HG03025 (cell line): ENCODE results near the gene SFTA2.

Experiments
- ATAC-seq: cut with Tn5 transposase; IDR thresholded peaks from one replicate; pipeline ENCODE4 v1.9.1; 2021; ENCODE audit warnings: mild to moderate bottlenecking, moderate library complexity; ENCODE audit not compliant: unreplicated experiment, low FRiP score

Gene SFTA2

DNA sequence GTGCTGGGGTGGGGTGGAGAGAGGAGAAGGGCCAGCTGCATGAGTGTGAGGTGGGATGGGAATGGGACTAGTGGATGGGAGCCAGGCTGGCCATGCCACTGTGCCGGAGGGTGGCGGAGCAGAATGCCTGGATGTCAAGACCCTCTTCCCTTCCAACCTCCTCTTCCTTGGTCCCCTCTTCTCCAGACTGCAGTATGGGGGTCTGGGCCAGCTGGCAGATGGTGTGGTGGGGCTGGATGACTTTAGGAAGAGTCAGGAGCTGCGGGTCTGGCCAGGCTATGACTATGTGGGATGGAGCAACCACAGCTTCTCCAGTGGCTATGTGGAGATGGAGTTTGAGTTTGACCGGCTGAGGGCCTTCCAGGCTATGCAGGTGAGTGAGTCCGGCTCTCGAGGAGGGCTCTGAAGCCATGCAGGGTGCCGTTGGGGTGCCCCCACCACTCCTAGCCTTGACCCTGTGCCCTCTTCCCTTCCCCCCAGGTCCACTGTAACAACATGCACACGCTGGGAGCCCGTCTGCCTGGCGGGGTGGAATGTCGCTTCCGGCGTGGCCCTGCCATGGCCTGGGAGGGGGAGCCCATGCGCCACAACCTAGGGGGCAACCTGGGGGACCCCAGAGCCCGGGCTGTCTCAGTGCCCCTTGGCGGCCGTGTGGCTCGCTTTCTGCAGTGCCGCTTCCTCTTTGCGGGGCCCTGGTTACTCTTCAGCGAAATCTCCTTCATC lies 40.0 kb downstream of the SFTA2 start:
- no peak for ATAC-seq

DNA sequence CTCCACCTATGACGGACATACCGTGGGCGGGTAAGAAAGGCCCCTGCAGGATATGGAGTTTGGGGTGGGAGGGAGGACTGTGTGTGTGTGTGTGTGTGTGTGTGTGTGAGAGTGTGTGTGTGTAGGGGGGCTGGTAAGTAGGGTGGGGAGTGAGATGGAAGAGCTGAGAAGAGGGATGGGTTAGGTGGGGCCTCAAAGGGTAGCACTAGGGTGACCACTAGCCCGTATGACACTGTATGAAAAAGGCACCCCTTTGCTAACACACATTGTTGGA lies 40.6 kb downstream of the SFTA2 start:
- ATAC-seq, result no peak

DNA sequence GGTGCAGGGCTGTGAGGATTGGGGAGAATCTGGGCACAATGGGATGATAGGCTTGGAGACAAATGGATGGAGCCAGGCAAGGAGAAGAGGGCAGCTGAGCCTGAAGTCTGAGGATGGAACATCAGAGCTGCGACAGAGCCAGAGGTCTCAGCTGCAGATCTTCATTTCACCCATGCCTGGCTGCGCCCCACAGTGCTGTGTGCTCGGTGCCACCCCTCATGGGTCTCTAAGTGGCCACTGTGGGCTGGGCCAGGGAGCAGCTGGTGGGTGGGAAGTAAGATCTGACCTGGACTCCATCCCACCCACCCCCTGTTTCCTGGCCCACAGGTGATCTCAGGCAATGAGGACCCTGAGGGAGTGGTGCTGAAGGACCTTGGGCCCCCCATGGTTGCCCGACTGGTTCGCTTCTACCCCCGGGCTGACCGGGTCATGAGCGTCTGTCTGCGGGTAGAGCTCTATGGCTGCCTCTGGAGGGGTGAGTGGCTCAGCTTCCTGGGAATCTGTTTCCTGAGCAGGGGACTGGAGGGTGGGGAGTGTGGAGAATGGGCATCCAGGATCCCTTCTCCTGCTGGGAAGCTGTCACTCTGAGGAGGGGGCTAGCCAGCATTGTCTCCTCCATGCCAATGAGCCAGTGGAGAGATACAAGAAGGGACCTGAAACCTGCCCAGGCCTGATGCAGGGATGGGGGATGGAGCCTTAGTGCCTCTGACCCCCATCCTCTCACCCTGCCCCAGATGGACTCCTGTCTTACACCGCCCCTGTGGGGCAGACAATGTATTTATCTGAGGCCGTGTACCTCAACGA lies 41.1 kb downstream of the SFTA2 start:
- ATAC-seq, result no peak

DNA sequence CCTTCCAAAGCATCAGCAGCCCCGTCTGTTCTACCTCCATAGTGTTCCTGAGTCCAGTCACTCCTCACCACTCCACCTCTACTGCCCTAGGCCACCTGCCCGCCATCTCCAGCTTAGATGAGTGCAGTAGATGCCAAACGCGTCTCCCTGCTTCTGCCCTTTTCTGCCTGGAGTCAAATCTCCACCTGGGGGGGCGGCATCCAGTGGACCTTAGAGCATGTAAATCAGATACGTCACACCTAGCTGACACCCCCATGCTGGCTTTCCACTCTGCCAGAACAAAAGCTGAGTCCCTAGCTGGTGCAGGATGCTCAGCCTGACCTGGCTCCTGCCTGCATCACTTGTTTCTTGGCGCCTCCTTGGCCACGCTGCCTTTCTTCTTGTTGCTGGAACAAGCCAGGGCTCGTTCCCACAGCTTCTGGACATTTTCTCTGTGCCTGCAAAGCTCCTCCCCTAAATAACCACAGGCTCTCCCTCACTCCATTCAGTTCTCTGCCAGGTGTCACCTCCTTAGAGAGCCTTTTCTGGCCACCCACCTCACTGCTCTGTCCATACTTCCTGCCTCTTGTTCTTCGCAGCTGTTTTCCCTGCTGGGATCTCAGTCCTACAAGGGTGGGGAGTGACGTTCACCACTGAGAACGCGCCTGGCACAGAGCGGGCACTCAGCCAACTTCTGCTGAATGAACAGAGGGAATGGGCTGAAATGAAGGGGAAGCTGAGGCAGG lies 41.9 kb downstream of the SFTA2 start:
- no peak for ATAC-seq

DNA sequence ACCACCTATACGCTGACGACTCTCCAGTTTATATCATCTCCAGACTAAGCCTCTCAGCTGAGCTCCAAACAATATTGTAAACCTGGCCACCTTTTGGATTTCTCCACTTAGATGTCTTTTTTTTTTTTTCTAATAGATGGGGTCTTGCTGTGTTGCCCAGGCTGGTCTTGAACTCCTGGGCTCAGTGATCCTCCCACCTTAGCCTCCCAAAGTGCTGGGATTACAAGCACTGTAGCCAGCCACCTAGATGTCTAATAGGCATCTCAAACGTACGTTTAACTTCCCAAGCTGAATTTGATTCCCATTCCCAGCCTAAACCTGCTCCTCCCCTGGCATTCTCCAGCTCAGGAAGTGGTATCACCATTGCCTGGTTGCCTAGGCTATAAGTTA lies 42.5 kb downstream of the SFTA2 start:
- ATAC-seq, result no peak

DNA sequence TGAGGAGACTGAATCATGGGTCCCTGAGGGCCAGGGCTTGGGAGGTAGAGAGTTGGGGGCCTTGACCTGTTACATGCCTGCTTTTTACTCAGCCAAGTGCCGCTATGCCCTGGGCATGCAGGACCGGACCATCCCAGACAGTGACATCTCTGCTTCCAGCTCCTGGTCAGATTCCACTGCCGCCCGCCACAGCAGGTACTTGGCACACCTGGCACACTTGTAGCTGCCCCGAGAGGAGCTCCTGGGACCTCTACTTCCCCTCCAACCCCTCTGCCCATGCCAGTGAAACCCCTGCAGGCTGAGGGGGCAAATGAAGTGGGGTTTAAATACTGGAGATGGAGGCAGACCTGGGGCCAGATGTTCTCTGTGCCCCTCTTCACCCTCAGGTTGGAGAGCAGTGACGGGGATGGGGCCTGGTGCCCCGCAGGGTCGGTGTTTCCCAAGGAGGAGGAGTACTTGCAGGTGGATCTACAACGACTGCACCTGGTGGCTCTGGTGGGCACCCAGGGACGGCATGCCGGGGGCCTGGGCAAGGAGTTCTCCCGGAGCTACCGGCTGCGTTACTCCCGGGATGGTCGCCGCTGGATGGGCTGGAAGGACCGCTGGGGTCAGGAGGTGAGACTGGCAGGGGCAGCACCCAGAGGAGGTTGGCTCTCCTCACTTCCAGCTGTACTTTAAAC lies 43.0 kb downstream of the SFTA2 start:
- no peak for ATAC-seq

DNA sequence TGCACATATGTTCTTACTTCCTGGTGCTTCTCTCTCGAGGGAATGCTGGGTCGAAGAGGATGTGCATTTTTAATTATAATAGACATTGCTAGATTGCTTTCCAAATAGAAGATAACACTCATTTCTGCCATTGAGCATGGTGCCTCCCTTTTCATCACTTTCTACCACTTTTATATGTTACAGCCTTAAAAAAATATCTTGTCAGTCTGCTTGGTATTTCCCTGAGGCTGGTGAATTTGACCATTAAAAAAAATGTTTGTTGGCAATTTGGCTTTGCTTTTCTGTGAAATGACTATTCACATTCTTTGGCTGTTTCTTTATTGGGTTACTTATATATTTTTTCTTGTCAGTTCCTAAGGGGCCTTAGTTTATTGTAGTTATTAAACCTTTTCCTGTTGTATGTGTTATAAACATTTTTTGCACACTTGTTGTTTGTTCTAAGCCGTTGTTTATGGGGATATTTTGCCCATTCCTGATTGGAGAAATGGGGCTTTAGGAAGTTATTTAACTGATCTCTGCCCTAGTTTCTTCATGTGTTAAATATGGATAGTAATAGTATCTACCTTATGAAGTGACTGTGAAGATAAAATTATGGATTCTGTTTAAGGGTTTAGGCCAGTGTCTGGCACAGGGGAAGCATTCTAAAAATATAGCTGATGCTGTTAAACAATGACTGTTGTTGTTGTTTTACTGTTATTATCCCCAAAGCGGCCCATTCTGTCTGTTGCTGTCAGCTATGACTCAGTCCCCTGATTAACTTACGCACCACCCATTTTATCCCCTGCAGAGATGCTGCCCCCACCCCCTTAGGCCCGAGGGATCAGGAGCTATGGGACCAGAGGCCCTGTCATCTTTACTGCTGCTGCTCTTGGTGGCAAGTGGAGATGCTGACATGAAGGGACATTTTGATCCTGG lies 43.8 kb downstream of the SFTA2 start:
- no peak for ATAC-seq

DNA sequence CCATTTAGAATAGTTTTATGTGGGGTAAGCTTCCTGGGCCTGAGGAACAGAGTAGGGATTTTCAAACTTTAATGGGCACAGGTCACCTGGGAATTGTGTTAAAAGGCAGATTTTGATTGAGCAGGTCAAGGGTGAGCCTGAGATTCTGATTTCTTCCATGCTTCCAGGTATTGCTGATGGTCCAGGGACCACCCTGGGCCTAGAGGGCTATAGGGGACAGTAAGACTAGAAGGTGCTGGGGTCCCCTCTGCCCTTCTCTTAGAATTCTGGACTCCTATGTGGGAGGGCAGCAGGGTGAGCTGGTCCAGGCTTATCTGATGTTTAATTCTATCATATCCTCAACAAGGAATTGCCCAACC lies 45.1 kb downstream of the SFTA2 start:
- no peak for ATAC-seq

DNA sequence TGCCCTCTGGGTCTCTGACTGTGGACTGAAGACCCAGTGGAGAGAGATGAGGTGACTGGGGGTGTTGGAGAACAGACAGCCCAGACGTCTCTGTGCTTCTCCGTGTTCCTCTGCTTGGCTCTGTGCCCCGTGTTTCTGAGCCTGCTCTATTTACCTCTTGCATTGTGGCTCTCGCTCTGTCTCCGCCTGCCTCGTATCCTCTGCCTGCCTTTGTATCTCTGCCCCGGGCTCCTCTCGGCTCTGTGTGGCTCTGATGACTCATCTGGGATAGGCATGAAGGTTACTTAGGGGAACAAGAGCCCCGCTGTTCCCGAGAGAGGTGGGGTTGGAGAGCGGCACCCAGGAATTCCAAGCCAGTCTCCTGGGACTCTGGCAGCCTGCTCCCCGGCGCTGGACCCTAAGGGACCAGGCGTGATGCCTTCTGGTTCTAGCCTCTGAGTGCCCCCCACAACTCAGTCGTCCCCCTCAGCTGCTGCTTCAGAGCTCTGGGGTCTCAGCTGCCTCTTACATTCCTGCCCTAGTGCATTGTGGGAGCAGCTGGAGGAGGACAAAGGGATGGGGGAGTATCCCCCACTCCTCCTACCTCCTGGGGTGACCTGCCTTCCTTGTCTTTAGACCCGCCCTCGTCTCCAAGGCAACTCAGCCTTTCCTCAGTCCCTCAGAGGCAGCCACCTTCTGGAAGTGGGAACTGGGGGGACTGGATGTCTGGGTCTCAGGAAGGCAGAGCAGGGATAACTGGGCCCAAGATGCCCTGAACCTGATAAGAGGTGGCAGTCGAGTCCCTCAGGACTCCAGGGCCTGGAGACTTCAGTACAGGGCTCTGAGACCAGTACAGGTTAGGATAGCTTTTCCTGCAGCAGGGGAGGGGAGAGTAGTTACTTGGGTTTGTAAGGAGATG lies 45.7 kb downstream of the SFTA2 start:
- ATAC-seq, result no peak

DNA sequence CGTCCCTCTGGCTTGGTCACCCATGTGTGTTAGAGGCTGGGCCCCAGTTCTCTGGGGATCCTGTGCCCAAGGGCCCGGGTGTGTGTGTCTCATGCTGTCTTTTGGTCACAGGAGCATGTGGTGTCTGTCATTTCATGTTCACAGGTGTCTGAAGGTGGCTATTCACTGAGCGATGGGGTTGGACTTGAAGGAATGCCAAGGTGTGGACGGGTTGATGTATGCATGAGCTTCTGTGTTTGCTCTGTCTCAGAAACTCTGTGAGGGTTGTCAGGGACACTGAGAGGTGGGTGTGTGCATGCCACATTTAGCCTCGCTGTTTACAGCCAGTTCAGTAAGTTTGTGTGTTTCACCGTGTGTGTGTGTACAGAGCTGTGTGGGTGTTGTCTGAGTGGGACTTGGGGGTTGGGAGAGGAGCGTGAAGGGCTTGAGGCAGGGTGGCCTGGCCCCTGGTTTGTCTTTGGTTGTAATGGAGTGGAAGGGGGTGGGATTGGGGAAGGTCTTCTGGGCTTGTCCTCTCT lies 46.4 kb downstream of the SFTA2 start:
- ATAC-seq, result no peak

DNA sequence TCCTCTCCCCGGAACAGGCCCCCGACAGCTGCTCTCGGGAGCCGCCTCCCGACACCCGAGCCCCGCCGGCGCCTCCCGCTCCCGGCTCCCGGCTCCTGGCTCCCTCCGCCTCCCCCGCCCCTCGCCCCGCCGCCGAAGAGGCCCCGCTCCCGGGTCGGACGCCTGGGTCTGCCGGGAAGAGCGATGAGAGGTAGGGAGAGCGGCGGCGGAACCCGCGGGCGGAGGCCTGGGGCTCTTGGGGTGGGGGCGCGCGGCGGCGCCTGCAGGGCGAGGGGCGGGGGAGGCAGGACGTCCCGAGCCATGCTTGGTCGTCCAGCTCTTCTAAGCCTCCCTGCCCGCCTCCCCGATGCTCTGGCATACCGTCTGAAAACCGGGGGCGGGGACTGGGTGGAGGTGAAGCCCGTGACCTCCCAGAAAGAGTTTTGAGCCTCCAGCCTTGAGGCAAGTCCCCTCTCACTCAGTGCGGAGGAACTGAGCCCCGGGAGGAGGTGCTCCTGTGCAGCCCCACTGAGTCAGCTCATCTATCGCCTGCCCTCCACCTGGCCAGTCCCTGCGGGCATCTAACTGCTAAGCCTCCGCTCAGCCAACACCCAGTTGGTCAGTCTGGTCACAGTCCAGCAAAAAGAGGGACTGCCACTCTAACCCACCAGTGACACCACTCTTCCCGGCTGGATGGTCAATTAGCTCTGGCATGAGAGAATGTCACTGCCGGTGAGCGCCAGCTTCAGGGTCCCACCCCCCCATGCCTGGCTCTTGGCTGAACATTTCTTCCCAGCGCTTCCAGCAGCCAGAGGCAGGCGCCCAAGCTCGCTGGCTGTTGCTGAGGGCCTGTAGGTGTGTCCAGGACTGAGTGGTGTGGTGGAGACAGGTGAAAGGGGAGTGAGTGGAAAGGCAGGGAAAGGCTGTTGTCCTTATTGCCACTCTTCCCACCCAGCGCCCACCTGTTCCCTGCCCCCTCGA lies 47.2 kb downstream of the SFTA2 start:
- no peak for ATAC-seq

DNA sequence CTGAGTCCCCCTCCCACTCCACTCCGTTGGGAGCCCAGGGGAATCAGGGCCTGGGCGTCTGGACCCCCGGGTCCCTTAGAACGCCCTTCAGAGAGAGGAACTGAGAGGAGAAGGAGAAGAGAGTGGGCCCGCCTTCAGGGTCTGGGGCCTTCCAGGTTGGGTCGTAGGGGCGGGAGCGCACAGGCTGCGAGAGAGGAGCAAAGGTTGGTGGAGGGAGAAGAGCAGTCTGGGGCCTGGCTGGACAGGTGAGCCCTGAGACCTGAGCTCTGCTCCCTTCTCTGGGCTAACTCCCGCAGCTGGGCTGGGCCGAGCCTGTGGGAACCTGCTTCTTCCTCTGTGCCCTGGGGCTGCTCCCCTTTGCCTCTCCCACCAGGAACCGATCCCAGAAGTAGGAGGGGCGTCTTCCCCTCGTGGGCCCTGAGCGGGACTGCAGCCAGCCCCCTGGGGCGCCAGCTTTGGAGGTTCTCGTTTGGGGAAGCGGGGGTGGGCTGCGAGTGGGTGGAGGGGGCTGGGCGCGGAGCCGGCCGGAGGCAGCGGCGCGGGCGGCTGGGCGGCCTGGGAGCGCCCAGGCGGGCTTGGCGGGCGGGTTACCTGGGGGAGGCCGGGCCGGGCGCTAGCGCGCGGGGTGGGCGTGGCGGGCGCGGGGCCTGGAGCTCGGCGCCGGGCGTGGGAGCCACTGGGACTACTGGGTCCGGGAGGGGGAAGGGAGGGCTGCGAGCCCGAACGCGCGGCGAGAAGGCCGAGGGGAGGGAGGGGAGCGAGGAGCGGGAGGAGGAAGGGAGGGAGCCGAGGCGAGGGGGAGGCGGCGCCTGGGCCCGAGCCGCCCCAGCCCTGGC lies 48.1 kb downstream of the SFTA2 start, which contains the start of gene DDR1:
DDR1 (plus strand) TSS at position 835 of the 836 bp plus-strand sequence. CDS start 4,211 bp downstream, outside the sequence.
- ATAC-seq, result no peak

DNA sequence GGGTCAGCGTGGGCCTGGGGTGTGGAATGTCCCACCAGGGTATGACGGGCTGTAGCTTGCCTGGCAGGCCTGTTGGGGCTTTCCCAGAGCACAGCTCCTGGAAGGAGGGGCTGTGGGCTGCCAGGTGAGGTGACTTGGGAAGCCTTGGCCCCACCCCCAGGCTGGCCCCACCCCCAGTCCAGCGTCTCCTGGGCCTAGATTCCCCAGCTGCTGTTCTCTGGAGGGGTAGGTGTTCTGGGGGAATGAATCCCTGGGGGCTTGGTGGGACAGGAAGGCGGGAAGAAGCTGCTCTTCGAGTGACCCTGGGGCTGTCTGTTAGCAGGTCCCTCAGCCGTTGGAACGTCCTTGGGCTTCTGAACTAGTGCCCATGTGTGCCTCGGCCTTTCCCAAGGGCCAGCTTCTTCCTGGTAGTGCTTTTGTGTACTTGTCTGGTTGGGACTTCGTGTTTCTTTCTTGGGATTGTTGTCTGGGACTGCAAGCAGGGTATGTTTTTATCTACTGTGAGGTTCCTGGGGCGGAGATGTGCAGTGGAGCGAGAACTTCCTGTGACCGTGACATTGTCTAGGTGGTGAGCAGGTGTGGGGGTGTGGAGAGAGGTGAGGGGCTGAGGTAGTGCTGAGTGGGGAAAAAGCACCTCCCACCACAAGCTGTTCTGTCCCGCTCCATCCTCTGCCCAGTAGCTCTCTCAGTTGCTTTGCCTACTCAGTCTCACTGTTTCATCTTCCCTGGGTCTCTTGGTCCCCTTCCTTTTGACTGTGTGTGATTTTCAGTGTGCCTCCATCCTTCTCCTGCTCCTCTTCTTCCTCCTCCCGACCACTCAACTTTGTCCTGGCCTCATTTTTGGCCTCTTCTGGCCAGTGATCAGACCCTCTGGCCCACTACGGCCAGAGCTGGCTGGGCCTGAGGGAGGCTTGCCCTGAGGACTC lies 48.9 kb downstream of the SFTA2 start:
- no peak for ATAC-seq

DNA sequence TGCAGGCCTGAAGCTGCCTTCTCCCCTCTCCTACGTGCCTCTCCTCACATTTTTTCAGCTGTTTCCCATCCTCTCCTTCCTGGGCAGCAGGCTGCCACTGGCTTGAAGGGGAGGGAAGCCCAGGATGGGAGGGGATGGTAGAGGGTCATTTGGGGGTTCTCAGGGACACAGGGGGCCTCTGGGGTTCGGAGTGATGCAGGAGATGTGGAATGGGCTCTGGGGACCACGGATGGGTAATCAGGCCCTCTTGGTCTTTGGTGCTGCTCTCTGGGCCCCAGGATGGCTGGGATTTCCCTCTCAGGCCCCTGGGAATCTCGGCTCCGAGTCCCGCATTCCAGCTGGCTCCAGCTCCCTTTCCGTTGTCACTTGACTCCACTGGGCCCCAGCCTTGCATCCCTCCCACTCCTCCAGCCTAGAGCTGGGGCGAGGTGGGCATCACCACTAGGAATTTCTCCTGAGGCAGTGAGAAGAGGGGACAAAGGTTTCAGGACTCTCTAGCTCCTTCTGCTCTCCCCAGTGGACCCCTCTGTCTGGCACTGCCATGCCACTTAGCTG lies 49.7 kb downstream of the SFTA2 start:
- ATAC-seq, result no peak

DNA sequence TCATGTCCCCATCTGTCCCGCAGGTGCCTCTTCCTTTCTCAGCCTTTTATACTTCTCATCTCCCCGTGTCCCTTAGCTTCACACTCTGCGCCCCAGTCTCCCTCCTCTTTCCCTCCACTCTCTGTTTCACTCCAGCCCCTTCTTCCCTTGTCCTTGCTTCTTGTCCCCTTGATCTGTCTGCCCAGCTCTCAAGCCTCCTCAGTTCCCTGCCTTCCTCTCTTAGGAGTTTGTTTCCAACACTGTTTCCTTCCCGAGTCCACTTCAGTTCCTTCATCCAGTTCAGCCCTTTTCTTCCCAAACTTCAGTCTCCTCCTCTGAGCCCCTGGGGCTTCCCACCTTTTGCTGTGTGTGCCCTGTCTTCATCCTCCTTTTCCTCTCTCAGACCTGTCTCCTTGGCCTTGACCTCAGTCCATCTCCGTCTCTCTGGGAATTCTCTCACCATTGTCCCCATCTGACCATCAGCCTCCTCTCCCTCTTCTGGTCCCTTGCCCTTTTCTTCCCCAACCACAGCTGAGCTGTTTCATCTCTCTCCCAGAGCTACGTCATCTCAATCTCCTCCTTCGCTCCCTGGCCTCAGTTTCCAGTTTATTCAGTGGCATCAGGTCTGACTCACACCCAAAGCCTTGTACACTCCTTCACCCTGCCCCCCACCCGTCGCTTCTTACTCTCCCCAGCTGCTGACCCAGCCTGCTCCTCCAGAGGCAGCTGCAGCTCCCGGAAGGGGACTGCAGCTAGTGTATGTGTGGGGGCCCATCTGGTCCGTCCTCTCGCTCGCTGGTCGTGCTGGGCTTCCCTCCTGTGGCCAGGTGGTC lies 50.4 kb downstream of the SFTA2 start:
- ATAC-seq, result no peak
